ENCODE results near the gene KRCC1.

The KRCC1 gene

DNA sequence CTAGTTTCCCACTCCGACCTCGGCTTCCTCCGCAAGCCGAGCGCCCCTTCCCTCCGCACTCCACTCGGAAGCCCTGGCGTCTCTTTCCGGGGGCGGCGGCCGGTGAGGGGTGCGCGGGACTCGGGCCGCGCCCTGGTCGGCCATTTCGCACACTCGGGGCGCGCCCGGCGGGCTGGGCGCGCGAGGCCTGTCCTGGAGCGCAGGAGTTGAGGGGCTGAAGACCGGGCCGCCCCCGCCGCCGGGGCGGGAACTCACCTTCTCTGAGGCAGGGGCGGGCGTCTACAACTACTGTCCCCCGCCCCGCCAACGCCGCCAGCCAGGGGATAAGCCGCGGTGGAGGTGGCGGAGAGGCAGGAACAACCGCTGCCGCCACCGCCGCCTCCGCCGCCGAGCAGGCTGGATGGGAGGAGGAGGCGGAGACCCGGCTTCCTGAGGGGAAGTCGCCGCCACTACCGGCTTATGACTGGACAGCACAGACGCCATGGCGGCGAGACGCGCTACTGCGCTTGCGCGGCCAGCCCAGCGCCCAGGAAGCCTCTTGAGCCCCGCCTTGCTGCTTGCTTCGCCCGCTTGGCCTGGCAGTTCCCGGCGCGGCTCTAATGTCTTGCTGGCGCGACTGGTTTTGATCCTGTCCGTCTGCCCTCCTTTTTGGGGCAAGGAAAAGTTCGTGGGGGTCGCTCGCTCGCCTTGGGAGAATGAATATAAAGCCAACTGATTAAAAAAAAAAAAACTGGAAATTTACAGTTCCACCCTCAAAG lies at the start of gene KRCC1:
KRCC1 (minus strand) TSS at position 413 of the 758 bp plus-strand sequence. CDS start 27,220 bp downstream, outside the sequence.
- Histone ChIP-seq H3K27me3 (ENCODE audit: insufficient read depth, poor library complexity, severe bottlenecking) (no peaks in the 10 kb centered on the region), H3K9me3 (ENCODE audit: severe bottlenecking) (no peaks in the 10 kb centered on the region), H3K4me3 (ENCODE audit: severe bottlenecking) (peak within 1 kb of the TSS; percentile 83), H3K36me3 (ENCODE audit: low read depth) (peaks cover 6% of the 10 kb centered on the region; the same call in 1 of the 2 replicates), H3K27ac (ENCODE audit: poor library complexity, severe bottlenecking) (peak within 1 kb of the TSS; percentile 75), H3K4me1 (ENCODE audit: insufficient read depth, poor library complexity, severe bottlenecking) (peaks cover 9% of the 10 kb centered on the region)
- TF ChIP-seq, protein P1, sequence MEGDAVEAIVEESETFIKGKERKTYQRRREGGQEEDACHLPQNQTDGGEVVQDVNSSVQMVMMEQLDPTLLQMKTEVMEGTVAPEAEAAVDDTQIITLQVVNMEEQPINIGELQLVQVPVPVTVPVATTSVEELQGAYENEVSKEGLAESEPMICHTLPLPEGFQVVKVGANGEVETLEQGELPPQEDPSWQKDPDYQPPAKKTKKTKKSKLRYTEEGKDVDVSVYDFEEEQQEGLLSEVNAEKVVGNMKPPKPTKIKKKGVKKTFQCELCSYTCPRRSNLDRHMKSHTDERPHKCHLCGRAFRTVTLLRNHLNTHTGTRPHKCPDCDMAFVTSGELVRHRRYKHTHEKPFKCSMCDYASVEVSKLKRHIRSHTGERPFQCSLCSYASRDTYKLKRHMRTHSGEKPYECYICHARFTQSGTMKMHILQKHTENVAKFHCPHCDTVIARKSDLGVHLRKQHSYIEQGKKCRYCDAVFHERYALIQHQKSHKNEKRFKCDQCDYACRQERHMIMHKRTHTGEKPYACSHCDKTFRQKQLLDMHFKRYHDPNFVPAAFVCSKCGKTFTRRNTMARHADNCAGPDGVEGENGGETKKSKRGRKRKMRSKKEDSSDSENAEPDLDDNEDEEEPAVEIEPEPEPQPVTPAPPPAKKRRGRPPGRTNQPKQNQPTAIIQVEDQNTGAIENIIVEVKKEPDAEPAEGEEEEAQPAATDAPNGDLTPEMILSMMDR (IDR thresholded peaks at IDR 0.05; ENCODE audit: poor library complexity, severe bottlenecking): no peak
- ATAC-seq (ENCODE audit: low read depth): peak; percentile 91
- DNase-seq (ENCODE audit: low spot score): peak; percentile 91

DNA sequence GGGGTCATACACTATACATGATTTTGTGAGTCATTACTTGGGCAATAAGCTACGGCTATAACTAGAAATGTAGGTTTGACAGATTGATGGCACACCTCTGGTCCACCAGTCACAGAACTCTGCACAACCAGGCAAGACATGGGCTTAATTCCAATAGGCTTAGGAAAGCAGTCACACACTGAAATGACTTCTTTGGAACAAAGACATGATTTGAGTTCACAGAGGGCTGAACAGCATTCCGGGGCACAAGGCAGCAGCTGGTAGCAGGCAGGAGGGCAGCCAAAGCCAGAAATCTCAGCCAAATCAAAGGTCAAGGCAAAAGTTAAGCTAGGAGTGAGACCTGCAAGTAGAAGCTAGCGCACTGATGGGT lies 44.9 kb upstream of the KRCC1 start:
- ATAC-seq (ENCODE audit: low read depth) (peak; percentile 60; the same call in 2 of the 3 replicates), DNase-seq (ENCODE audit: low spot score) (no peak)
- TF ChIP-seq, protein P1 (IDR thresholded peaks at IDR 0.05; ENCODE audit: poor library complexity, severe bottlenecking): no peak
- Histone ChIP-seq H3K4me3 (ENCODE audit: severe bottlenecking) (no peak overlapping the region), H3K36me3 (ENCODE audit: low read depth) (no peaks in the 10 kb centered on the region), H3K9me3 (ENCODE audit: severe bottlenecking) (no peaks in the 10 kb centered on the region), H3K27ac (ENCODE audit: poor library complexity, severe bottlenecking) (no peak overlapping the region), H3K27me3 (ENCODE audit: insufficient read depth, poor library complexity, severe bottlenecking) (peaks cover 4% of the 10 kb centered on the region), H3K4me1 (ENCODE audit: insufficient read depth, poor library complexity, severe bottlenecking) (peaks cover 6% of the 10 kb centered on the region)

DNA sequence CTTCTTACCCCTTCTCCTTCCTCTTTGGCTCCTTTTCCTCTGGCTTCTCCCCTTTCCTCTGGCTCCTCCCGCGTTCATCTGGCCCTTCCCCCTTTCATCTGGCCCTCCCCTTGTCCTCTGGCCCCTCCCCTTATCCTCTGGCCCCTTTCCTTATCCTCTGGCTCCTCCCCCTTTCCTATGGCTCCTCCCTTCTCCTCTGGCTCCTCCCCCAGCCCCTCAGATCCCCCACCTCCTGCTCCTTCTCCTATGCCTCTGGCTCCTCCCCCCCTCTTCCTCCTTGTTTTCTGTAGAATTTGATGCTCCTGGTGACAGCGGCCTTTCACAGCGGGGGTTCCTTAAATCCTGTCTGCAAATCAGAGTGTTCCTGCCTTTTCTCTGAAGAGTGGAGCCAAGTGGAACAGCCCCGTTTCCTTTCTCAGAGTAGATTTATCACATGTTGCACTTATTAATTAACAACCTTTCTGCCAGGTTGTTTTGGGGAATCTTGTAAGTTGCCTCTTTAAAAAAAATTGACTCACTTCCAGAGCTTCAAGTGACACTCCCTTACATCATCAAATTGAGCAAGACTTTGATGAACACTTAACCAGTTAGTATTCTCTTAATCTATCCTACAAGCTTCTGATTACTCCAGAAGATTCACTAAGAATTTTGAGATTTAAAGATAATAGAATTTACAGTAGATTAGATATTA lies 44.4 kb upstream of the KRCC1 start:
- ATAC-seq (ENCODE audit: low read depth) (peak; percentile 58; the same call in 2 of the 3 replicates), DNase-seq (ENCODE audit: low spot score) (no peak)
- Histone ChIP-seq H3K4me3 (ENCODE audit: severe bottlenecking) (no peak overlapping the region), H3K27ac (ENCODE audit: poor library complexity, severe bottlenecking) (no peak overlapping the region), H3K27me3 (ENCODE audit: insufficient read depth, poor library complexity, severe bottlenecking) (peaks cover 2% of the 10 kb centered on the region), H3K9me3 (ENCODE audit: severe bottlenecking) (no peaks in the 10 kb centered on the region), H3K36me3 (ENCODE audit: low read depth) (no peaks in the 10 kb centered on the region), H3K4me1 (ENCODE audit: insufficient read depth, poor library complexity, severe bottlenecking) (peaks cover 6% of the 10 kb centered on the region)
- TF ChIP-seq, protein P1 (IDR thresholded peaks at IDR 0.05; ENCODE audit: poor library complexity, severe bottlenecking): no peak

DNA sequence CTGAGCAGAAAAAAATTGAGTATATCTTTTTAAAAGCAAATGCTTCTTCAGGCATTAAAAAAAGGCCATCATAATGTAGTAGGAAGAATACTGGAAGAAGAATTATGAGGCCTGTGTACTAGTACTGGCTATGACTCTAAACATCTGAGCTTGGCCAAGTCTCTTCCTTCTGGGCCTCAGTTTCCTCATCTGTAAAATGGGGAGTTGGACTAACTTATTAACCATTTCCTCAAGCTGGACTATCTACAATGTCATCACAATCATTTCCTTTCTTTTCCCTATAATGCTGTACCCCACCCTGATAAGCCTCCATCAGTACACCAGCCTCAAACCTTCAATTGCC lies 42.9 kb upstream of the KRCC1 start:
- no peak overlapping the region for H3K27ac ChIP-seq (ENCODE audit: poor library complexity, severe bottlenecking)
- peaks cover 6% of the 10 kb centered on the region for H3K4me1 ChIP-seq (ENCODE audit: insufficient read depth, poor library complexity, severe bottlenecking)
- no peak overlapping the region for H3K4me3 ChIP-seq (ENCODE audit: severe bottlenecking)
- H3K36me3 ChIP-seq (ENCODE audit: low read depth): no peaks in the 10 kb centered on the region
- H3K9me3 ChIP-seq (ENCODE audit: severe bottlenecking): no peaks in the 10 kb centered on the region
- ATAC-seq (ENCODE audit: low read depth): no peak
- DNase-seq (ENCODE audit: low spot score): no peak
- no peaks in the 10 kb centered on the region for H3K27me3 ChIP-seq (ENCODE audit: insufficient read depth, poor library complexity, severe bottlenecking)
- TF ChIP-seq, protein P1 (IDR thresholded peaks at IDR 0.05; ENCODE audit: poor library complexity, severe bottlenecking): no peak
